ENCODE data around the gene PA2G4. TPM values are rescaled to one million over a fixed set of nuclear protein-coding genes. Genes with fewer than 3 reads are reported as not detected.

The PA2G4 gene
- total and polyA plus RNA-seq, 4 donors: 56.8 to 148 (median 68.6) TPM

DNA sequence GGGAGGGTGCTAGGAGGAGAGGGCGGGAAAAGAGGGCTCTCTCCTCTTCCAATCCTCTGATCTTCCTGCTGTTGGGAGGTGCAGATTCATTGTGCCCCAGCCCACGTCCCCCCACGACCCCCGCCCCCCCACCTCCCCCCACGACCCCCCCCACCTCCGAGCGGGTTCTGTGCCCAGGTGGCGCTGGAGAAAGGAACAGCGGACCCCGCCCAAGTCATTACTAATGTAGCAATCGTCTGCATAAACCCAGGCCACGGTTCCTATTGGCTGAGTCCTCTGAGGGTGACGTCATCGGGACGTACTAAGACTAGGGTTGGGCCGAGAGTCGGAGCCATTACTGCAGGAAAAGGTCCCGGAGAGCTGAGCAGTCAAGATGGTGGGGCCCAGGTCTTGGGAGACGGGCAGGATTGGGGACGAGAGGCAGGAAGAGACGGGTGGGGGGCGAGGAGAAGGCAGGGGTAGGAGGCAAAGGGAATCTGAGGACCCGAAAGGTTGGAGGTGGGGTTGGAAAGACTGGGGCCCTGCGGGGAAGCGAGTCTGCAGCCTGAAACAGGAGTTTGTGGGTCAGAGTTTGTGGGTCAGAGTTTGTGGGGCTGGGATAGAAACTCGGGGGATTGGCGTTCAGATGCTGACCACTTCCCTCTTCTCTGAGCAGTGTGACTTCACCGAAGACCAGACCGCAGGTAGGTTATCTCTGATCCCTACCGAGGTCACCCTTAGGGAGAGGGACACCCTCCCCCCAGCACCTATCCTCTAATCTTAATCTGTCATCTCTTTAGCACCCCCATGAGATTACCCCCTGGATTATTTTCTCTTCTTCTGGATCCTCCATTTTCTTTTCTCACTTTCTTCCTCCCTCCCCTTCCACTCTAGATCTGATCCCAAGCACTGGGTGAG, 53.9 kb downstream of the PA2G4 start, which contains the start of gene MYL6 (continued):
- TF ChIP-seq TAF1 (conservative IDR thresholded peaks at IDR 0.05): peak; percentile 92

DNA sequence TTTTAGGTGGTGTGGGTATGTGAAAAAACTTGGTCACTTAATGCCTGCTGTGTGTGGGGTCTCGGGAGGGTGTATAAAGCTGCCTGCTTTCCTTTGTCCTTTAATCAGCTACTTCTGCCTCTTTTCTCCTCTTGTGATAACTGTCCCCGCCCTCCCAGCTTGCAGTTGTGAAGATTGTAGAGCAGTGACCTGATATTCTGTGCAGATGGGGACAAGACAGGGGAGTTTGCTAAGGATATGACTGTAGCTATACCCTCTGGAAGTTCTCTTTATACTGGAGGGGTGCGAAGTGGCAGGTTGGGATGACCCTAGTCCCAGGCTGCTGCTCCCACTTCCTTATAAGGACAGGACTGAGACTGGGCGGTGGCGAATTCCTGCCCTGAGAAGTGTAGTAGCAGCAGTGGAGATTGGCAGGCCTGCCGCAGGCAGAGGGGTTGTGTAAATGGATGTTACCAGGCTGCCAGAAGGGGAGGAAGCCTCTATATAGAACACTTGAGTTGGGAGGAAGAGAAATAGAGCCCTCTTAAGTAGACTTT, 54.6 kb downstream of the PA2G4 start:
- Histone ChIP-seq H3K9me3 (ENCODE audit: control insufficient read depth in 4 of 4, low read length in 3 of 4) (no peaks in the 10 kb centered on the region), H3K4me3 (ENCODE audit: low read depth in 1 of 3, low read length in 3 of 3) (peak overlapping the region; percentile 73 to 93 (median 92)), H3K9ac (ENCODE audit: low read depth in 1 of 2, low read length in 2 of 2) (peak overlapping the region; percentile 90 to 100), H3K27ac (ENCODE audit: low read depth in 1 of 2, low read length in 2 of 2) (peak overlapping the region; percentile 90 to 98), H3K27me3 (ENCODE audit: control insufficient read depth in 4 of 4, insufficient read depth in 4 of 4, low read length in 3 of 4) (no peaks in the 10 kb centered on the region), H3K36me3 (ENCODE audit: control insufficient read depth in 4 of 4, insufficient read depth in 3 of 4, low read depth in 1 of 4, low read length in 3 of 4) (peaks cover 18 to 37% (median 36%) of the 10 kb centered on the region in 4 donors), H3K4me1 (ENCODE audit: control insufficient read depth in 4 of 4, insufficient read depth in 4 of 4, low read length in 3 of 4) (peaks cover 3 to 46% (median 39%) of the 10 kb centered on the region in 4 donors)
- TF ChIP-seq RXRA (IDR thresholded peaks at IDR 0.05) (no peak), FOXA2 (IDR thresholded peaks at IDR 0.05) (no peak), FOXA1 (IDR thresholded peaks at IDR 0.05) (no peak), NR2F2 (IDR thresholded peaks at IDR 0.05) (peak; percentile 43), RAD21 (IDR thresholded peaks at IDR 0.05) (peak in 1 of 2 donors; percentile 4), GABPA (IDR thresholded peaks at IDR 0.05 in 1 of 2, conservative IDR thresholded peaks at IDR 0.05 in 1 of 2) (no peak), SP1 (IDR thresholded peaks at IDR 0.05) (no peak), JUND (IDR thresholded peaks at IDR 0.05) (no peak), TAF1 (conservative IDR thresholded peaks at IDR 0.05) (peak; percentile 69), HNF4A (conservative IDR thresholded peaks at IDR 0.05) (no peak), YY1 (IDR thresholded peaks at IDR 0.05) (no peak), HNF4G (IDR thresholded peaks at IDR 0.05) (no peak), EGR1 (IDR thresholded peaks at IDR 0.05; ENCODE audit: low read depth in 2 of 2) (no peak)
- TF ChIP-seq, protein P1, sequence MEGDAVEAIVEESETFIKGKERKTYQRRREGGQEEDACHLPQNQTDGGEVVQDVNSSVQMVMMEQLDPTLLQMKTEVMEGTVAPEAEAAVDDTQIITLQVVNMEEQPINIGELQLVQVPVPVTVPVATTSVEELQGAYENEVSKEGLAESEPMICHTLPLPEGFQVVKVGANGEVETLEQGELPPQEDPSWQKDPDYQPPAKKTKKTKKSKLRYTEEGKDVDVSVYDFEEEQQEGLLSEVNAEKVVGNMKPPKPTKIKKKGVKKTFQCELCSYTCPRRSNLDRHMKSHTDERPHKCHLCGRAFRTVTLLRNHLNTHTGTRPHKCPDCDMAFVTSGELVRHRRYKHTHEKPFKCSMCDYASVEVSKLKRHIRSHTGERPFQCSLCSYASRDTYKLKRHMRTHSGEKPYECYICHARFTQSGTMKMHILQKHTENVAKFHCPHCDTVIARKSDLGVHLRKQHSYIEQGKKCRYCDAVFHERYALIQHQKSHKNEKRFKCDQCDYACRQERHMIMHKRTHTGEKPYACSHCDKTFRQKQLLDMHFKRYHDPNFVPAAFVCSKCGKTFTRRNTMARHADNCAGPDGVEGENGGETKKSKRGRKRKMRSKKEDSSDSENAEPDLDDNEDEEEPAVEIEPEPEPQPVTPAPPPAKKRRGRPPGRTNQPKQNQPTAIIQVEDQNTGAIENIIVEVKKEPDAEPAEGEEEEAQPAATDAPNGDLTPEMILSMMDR (IDR thresholded peaks at IDR 0.05; ENCODE audit: low read depth, low read length, missing input control): no peak
- TF ChIP-seq, protein P2, sequence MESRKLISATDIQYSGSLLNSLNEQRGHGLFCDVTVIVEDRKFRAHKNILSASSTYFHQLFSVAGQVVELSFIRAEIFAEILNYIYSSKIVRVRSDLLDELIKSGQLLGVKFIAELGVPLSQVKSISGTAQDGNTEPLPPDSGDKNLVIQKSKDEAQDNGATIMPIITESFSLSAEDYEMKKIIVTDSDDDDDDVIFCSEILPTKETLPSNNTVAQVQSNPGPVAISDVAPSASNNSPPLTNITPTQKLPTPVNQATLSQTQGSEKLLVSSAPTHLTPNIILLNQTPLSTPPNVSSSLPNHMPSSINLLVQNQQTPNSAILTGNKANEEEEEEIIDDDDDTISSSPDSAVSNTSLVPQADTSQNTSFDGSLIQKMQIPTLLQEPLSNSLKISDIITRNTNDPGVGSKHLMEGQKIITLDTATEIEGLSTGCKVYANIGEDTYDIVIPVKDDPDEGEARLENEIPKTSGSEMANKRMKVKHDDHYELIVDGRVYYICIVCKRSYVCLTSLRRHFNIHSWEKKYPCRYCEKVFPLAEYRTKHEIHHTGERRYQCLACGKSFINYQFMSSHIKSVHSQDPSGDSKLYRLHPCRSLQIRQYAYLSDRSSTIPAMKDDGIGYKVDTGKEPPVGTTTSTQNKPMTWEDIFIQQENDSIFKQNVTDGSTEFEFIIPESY (IDR thresholded peaks at IDR 0.05): no peak
- TF ChIP-seq, protein P3, sequence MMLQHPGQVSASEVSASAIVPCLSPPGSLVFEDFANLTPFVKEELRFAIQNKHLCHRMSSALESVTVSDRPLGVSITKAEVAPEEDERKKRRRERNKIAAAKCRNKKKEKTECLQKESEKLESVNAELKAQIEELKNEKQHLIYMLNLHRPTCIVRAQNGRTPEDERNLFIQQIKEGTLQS (IDR thresholded peaks at IDR 0.05): no peak
- TF ChIP-seq, protein P4, sequence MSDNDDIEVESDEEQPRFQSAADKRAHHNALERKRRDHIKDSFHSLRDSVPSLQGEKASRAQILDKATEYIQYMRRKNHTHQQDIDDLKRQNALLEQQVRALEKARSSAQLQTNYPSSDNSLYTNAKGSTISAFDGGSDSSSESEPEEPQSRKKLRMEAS (IDR thresholded peaks at IDR 0.05): no peak
- TF ChIP-seq, protein P5, sequence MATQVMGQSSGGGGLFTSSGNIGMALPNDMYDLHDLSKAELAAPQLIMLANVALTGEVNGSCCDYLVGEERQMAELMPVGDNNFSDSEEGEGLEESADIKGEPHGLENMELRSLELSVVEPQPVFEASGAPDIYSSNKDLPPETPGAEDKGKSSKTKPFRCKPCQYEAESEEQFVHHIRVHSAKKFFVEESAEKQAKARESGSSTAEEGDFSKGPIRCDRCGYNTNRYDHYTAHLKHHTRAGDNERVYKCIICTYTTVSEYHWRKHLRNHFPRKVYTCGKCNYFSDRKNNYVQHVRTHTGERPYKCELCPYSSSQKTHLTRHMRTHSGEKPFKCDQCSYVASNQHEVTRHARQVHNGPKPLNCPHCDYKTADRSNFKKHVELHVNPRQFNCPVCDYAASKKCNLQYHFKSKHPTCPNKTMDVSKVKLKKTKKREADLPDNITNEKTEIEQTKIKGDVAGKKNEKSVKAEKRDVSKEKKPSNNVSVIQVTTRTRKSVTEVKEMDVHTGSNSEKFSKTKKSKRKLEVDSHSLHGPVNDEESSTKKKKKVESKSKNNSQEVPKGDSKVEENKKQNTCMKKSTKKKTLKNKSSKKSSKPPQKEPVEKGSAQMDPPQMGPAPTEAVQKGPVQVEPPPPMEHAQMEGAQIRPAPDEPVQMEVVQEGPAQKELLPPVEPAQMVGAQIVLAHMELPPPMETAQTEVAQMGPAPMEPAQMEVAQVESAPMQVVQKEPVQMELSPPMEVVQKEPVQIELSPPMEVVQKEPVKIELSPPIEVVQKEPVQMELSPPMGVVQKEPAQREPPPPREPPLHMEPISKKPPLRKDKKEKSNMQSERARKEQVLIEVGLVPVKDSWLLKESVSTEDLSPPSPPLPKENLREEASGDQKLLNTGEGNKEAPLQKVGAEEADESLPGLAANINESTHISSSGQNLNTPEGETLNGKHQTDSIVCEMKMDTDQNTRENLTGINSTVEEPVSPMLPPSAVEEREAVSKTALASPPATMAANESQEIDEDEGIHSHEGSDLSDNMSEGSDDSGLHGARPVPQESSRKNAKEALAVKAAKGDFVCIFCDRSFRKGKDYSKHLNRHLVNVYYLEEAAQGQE (IDR thresholded peaks at IDR 0.05): no peak
- peak; percentile 66 for DNase-seq (ENCODE audit: low spot score)
- WGBS: 3% methylated on average over 6 of the region's 6 CpGs

Data from liver (tissue), 9 donors.